Activated T-cell treated with anti-CD3 and anti-CD28 coated beads, Interleukin-2, amount 50 U/mL, for 1 hour (primary cell): ENCODE data around the gene NXPH2.
"Not testable (repeated sequence)": the region's sequence is repeated elsewhere in the genome, so short reads cannot be mapped to it uniquely, and the experiment has no call there.

ENCODE experiments used
- DNase-seq: peaks from one replicate; pipeline ENCODE4 v3.0.0-alpha.2; 2020

NXPH2 gene

DNA sequence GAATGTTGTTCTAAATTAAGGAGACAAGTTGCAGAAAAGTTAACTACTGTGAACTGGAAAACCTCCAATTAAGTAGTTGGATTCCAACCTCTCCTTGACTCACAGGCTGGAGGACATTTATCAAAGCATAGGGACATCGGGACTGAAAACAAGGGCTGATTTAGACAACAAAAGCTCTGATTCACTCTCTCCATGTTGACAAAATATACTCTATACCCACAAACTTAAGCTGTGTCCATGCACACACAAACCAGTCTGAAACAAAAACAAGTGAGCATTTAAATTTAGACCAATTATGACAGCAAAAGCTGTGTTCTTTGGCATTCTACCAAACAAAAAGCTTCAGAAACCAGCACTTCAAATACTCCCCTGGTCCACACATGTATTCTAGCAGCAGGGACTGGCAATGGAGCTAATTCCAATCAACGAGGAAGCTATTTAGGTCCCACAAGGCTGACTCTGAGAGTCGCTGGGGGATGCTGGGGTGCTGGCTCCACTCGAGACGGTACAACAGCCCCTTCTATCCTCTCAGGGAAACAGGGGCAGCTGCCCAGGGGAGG lies 71.4 kb downstream of the NXPH2 start:
- no peak for DNase-seq

- DNase-seq: no peak
Measured at GRCh38 chr2:138707392-138708074, 72.7 kb downstream of the NXPH2 start.

DNA sequence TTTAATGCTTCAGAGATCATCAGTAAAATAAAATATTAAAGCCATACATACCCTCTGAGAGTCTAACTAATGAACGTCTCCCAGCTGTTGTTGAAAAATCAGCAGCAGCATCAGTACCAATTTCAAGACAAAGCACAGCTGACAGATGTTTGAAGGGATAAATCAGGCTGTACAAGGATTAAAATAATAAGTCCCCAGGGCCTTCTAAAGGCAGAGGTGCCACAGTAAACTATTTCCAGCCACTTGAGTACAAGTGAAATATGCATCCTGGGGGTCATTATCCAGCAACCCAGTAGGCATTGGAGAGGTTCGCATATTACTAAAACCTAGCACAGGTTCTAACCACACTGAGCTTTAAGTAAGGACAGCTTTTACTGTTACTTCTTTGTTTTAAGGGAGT lies 76.9 kb downstream of the NXPH2 start:
- no peak for DNase-seq

- no peak for DNase-seq
Measured at GRCh38 chr2:138700716-138701115, 79.5 kb downstream of the NXPH2 start.

GRCh38 chr2:138699421-138699820 lies 80.8 kb downstream of the NXPH2 start:
- no peak for DNase-seq

DNA sequence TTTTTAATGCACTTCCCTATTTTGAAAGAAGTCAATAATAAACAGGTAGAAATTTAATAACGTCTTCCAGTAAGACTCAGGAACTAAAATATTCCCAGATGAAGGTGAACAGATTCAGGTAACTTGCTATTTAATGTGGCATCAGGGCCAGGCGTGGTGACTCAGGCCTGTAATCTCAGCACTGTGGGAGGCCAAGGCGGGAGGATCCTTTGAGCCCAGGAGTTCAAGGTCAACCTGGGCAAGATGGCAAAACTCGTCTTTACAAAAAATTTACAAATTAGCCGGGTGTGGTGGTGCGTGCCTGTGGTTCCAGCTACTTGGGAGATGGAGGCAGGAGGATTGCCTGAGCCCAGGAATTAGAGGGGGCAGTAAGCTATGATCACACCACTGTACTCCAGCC lies 81.8 kb downstream of the NXPH2 start:
- DNase-seq: no peak

DNA sequence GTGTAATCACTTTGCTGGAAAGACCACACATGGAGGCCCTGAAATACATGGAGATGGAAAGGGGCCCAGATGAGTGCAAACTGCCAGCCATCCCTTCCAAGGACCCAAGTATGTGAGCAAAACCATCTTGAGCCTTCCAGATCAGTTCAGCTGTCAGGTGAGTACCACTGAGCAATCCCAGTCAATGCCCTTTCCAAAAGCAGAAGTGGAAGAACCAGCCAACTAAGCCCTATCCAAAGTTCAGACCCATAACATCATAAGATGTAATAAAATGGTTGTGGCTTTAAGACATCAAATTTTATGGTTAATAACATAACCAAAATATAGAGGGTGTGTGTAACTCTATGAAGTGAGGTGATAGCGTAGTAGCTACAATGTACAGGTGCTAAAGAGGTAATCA lies 88.5 kb downstream of the NXPH2 start:
- no peak for DNase-seq

DNA sequence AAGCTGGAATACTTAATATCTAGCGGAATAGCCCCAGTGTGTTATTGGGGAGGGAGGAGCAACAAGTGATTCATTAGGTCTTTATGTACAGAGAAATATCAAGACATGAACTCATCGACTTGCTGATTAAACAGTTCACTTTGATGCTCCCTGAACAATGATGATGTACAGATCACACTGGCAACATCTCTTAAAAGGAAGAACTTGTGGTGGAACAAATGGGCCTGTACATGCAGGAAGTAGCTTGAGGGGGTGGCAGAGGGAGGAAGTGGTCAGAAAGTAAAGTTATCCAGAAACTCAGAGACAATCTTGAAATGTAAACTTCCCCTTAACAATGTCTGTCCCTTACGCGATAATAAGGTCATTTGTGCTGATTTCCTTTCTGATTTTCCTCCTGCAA lies 90.5 kb downstream of the NXPH2 start:
- no peak for DNase-seq

DNA sequence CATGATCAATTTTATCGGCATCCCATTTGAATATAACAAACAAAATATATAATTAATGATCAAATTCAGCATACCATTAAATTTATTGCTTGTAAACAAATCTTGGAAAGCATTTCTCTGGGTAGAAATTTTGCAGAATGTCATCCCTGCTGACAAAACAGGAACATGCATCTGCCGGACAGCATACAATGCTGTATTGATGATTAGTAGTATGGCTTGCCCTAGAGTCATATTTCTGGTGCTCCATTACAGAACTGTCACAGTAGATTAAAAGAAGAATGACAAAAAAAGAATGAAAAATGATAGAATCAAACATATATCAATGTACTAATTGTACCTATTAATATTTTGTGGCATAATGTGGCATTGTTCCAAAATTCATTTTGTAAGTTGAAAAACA lies 98.0 kb downstream of the NXPH2 start:
- DNase-seq: no peak

- DNase-seq: no peak
Measured at GRCh38 chr2:138677221-138677620, 103.0 kb downstream of the NXPH2 start.

DNA sequence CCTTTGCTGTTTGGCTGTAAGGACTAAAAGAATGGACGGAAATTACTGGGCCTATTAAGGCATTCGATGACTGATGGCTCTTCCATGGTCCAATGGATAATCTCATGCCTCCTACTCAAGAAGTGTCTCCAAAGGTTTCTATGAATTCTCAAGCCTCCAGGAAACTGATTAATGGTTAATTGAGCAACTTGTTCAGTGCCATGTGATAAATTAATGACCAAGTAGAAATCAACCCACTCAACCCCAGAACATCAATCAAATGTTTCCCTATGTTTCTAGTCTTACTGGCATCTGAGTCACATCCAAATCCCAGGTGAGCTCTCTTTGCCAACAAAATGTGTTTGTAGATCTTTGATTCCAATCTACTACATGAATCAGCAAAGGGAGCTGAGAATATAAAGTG lies 103.6 kb downstream of the NXPH2 start:
- no peak for DNase-seq

DNA sequence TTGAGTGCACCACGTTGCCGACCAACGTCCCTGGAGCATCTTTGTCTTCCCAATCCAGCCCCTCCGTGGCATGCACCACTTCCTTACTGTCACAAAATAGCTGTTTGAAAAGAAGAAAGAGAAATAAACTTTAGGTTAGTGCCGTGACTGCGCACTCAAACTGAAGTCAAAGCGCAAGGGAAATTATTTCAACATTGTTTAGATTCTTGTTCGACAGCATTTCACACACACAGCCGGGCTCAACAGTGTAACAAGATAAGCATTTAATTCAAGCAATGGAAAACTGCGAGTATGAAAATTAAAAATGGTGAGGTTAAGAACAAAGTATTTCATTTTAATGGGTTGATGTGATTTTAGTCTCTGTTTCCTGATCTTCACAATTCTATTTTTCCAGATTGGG lies 108.6 kb downstream of the NXPH2 start:
- DNase-seq: no peak

- DNase-seq: no peak
Measured at GRCh38 chr2:138670734-138671133, 109.5 kb downstream of the NXPH2 start.

- DNase-seq: no peak
Measured at GRCh38 chr2:138665937-138666336, 114.3 kb downstream of the NXPH2 start.

- no peak for DNase-seq
Measured at GRCh38 chr2:138658187-138658894, 121.8 kb downstream of the NXPH2 start.

DNA sequence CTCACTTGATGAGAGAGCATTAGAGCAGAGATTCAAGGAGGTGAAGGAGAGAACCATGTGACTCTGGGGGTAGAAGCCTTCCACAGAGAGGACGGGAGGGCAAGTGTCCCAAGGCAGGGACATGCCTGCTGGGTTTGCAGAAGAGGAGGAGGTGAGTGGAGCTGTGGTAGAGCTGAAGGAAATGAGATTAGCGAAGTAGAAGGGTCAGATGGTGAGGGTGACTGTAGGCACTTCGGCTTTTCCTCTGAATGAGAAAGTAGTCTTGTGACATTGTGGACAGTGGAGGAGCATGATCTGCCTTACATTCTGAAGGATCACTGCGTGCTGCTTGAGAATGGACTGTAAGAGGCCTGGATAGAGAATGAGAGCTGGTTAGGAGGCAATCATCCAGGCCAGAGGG lies 126.0 kb downstream of the NXPH2 start:
- no peak for DNase-seq

- DNase-seq: no peak
Measured at GRCh38 chr2:138652378-138652777, 127.8 kb downstream of the NXPH2 start.

DNA sequence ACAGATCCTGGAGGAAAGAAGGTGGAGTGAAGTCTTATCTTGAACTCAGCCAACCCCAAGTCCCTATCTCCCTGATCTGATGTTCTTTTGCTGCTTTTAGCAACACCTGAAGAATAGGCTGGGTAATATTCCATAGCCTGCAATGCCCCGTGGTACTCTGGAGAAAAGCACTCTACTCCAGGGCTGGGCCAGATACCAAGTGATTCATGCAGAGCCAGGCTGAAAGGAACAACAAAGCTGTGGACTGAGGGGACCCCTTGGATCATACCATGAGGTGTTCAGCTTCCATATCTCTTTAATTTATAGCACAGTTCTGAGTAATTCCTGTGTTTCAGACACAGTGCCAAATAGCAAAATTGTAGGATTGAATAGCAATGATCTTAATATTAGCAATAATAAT lies 130.6 kb downstream of the NXPH2 start:
- no peak for DNase-seq

GRCh38 chr2:138648606-138649005 lies 131.6 kb downstream of the NXPH2 start:
- no peak for DNase-seq

DNA sequence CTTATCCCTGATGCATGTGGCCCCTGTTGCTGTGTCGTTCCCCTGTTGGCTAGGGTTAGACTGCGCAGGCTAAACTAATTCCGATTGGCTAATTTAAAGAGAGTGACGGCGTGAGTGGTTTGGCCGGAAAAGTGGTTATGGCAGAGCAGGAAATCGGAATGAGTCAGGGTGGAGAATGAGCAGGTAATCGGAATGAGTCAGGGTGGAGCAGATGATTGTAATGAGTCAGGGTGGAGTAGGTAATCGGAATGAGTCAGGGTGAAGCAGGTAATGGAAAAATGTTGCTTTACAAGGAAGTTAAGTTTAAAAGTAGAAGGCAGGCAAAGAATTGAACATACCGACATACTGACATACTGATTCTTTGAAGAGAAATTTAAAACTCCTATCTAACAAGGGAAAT lies 135.4 kb downstream of the NXPH2 start:
- DNase-seq: not testable (repeated sequence)

- no peak for DNase-seq
Measured at GRCh38 chr2:138640921-138641676, 139.1 kb downstream of the NXPH2 start.

- DNase-seq: no peak
Measured at GRCh38 chr2:138637686-138638085, 142.5 kb downstream of the NXPH2 start.

DNA sequence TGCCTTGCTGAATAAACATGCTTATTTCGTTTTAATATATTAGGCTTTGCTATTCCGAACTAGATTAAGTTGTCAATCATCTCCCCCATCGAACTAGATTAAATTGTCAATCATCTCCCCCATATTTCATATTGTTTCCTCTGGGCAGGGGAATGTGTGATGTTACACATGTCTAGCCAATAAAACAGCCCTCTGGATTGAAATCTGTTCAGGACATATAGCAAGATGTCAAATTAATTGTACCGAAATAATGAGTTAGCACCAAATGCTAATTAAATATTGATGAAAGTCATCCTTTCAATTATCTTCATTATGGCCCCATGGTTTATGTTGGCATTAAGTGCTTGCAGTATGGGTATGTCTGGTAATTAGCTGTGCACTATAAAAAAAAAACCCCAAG lies 143.1 kb downstream of the NXPH2 start:
- no peak for DNase-seq

DNA sequence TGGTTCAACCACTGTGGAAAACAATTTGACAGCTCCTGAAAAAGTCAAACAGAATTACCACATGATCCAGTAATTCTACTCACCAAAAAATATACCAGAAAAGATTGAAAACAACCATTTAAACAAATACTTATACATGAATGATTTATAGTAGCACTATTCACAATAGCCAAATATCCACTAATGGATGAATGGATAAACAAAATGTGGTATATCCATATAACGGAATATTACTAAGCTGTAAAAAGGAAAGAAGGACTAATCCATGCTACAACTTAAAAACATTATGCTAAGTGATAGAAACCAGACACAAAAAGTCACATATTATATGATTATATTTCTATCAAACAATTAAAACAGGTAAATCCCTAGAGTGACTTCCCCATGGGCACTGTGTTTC lies 147.1 kb downstream of the NXPH2 start:
- DNase-seq: no peak
